ENCODE measurements around the gene C10orf67.
"Not testable (repeated sequence)": the region's sequence is repeated elsewhere in the genome, so short reads cannot be mapped to it uniquely, and the experiment has no call there.

The C10orf67 gene

DNA sequence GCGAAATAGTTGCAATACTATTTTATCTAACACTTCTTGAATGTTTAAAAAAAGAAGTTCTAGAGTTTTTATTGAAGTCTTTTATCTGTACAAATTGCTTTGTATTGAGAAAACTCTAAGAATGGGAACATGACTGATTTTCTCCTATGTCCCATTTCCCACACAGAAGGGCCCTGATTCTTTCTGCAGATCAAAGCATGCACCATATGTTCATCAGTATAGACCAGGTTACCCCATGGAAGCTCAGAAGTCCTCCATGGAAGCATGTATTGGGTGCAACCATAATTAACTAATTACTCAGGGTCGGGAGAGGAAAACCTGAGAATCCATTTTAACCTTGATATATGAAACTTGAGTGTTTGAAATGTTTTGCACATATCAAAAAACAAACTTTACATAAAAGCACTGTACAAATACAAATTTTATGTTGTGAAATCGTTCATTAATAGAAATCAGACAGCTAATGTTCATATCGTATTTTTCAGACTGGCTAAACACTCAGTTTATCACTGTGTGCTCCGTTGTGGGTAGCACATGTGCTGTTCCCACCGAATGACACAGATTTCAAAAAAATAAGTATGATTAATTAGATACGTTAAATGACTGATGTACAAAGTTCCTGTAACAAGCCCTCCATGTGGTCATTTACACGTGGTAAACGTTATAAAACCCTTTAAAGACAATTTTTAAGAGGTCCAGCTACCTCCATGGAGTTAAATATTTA is 81.0 kb downstream of the C10orf67 start:
- no peak for FAIRE-seq

DNA sequence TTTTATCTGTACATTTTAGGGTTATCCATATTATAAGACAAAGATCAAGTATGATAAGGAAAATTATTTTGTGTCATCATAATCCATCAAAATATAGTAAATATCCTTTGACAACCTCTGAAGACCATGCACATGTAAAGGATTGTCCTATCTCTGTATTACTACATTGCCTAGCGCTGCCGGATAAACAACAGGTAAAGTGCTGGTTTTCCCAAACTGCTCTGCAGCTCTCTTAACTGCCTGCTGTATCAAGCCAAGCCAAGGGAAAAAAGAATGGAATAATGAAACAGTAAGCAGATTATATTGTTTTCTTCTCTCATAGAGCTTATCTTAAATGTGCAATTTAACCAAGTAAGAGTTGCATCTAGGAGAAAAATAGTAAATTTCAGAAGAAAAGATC is 81.7 kb downstream of the C10orf67 start:
- no peak for FAIRE-seq

DNA sequence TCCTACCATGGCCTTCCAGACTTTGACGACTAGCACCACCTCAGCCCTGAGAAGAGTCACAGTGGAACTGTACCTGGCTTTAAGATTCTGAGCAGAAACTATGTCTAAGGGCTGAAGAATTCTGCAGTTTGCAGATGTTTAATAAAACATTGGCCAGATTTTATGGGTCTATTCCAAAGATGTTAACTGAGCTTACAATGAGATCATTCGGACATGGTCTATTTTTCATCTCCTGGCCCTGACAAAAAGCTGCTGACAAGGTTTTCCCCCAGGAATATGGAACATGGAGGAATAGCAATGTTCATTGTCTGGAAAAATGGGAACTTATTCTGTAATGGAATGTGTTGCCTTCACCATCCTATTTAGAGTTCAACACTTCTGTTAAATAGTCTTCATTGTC is 86.1 kb downstream of the C10orf67 start:
- no peak for FAIRE-seq

DNA sequence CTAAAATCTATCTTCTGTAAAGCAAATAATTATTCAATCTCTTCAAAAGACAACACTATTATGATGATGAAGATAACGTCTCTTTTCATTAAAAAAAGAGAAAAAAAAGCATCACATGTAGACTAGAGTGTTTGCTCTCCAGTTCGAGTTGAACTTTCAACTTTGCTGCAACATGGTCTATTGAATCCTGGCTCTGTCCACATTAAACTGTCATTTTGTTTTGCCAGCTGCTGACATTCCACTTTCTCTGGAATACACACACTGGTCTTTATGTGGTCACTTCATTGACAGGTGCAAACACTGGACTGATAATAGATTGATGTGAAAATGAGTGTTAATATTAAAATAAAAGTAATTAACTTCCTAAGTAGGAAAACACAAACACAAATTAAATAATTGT is 90.8 kb downstream of the C10orf67 start:
- no peak for FAIRE-seq

DNA sequence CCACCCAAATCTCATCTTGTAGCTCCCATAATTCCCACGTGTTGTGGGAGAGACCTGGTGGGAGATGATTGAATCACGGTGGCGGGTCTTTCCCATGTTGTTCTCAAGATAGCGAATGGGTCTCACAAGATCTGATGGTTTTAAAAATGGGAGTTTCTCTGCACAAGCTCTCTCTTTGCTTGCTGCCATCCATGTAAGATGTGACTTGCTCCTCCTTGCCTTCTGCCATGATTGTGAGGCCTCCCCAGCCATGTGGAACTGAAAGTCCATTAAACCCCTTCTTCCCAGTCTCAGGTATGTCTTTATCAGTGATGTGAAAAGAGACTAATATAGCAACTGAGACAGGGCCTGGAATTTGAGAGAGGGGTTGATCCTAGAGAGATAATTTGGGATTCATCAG is 91.7 kb downstream of the C10orf67 start:
- not testable (repeated sequence) for FAIRE-seq

- FAIRE-seq: not testable (repeated sequence)
These were observed 102.8 kb downstream of the C10orf67 start for GRCh38 chr10:23241779-23242178.

DNA sequence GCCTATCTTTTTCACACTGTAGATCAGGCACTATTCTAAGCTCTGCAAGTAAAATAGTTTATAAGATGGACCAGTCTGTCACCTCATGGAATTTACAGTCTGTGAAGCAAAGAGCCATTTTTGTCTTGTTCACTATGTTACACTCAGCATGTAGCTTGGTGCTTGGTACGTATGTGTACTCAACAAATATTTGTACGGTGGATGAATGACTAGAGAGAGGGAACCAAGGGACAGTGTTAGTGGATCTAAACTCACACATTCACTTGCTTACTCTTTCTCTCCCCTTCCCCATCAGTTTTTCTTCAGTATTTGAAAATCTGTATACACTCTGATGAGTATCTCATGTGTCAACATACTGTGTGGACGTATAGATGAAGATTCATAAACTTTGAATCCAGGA is 106.6 kb downstream of the C10orf67 start:
- no peak for FAIRE-seq

DNA sequence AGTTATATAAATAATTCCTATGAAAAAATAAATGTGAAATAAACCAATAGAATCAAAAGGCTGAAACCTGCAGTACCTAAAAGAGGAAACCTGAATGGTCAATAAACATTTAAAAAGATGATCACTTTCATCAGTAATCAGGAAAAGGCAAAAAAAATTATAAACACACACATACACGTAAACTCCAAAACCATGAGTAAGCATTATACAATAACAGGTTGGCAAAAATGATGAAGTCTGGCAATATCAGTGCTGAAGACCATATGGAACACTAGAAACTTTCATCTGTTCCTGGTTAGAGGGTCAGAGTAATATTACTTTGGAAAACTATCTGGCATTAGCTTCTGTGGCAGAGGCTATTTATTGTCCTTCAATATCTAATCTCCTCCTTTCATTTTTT is 114.0 kb downstream of the C10orf67 start:
- FAIRE-seq: no peak

- FAIRE-seq: no peak
These were observed 127.1 kb downstream of the C10orf67 start for GRCh38 chr10:23217471-23217870.

GRCh38 chr10:23205972-23206642 is 138.5 kb downstream of the C10orf67 start:
- FAIRE-seq: no peak

DNA sequence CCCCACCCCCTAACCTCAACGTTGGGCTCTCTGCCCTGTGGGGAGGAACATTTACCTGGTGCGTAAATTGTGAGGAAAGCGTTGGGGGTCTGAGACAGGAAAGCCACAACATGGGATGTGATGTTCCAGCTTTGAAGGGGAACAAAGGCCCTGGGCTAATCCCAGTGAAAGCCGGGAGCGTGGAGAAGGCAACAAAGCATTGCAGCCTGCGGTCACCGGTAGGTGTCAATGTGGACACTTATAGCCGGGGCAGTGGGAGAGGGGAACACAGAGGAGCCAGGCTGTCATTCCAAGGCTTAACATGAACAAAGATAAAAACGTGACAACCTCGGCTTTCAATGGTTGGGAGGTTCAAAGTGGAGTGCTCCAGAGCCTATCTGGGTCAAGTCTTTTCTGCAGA is 139.8 kb downstream of the C10orf67 start:
- no peak for FAIRE-seq

- FAIRE-seq: no peak
These were observed 140.9 kb downstream of the C10orf67 start for GRCh38 chr10:23203369-23204325.

GRCh38 chr10:23202779-23203178 is 141.8 kb downstream of the C10orf67 start:
- FAIRE-seq: no peak

GRCh38 chr10:23201837-23202236 is 142.8 kb downstream of the C10orf67 start:
- no peak for FAIRE-seq

GRCh38 chr10:23200997-23201652 is 143.5 kb downstream of the C10orf67 start:
- FAIRE-seq: no peak

DNA sequence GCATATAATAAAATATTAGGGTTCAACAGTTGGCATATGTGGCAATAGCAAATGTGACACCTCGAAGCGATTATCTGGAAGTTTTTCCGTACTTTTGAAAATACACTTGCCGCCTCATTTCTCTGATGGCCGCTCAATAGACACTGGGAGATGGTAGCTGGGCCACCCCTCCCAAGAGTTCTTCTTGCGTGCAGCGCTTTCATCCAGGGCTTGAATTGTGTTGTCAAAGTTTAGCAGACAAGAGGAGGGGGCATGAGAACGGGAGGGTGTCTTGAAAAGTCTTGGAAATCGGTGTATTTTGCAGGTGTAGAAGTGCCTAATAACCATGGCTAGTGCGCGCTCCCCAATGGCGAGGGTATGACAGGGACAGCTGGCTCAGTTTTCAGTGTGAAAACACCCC is 144.0 kb downstream of the C10orf67 start:
- no peak for FAIRE-seq

DNA sequence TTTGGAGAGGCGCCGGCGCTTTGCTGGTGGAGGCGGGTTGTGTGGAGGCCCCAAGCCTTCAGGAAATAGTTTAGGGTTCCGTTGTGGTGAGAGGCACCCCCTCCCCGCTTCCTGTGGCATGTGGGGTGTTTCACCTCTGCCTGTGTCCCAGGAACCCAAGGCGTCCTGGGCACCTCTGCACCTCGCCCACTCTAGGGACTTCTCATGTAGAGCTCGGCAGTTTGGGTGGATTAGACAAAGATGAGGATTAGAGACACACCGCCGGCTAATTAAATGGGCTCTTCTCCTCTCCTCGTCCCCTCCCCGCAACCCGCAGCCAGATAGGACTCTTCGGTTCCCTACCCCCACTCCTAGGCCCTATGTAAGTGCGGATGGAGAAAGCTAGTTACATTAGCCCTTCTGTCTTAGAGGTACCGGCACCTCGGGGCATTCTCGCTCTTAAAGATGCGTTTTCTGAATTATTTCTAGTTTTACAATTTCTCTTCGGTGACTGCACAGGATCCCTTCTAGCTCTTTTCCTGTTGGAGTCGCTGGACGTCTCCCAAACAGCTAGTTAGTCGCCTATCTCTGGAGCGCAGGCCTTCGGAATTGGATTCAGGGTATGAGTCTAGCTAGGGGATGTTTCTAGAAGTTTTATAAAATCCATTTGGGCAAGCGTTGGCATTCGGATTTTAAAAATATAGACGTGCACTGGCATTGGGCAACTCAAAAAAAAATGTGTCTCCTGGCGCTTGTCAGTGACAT is 144.7 kb downstream of the C10orf67 start:
- FAIRE-seq: no peak

DNA sequence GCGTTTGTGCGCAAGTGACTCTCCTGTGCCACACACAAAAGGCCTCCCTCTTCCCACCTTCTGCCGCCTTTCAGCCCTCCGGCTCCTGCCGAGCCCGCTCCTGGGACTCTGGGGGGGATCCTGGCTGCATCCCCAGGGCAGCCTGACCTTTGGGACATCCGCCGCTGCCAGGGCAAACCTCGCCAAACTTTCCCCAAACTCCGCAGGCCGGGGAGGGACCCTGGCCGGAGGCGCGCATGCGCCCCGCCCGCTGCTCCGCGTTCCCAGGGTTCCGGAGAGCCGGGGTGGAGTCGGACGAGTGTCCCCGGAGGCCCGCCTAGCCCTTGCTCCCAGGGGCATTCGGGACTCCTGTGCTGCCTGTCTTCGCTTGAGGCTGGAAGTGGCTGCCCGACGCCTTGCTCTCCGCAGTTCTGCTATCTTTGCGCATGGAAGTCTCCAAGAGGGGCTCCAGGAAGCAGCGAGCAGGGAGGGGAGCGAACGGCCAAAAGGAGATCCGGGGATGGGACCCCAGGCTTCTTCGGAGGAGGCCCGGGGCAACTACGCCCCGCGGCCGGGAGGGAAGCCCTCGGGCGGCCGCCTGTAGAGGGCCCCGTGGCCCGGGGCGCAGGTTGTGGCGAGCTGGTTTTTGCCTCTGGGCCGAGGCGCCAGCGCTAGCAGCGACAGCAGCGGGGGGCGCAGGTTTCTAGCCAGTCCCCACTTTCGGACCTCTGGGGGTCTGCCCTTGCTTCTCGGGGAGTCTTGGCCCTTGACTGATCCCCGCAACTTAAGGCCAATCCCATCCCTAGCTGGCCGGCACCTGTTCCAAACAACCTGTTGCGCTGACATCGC is 145.4 kb downstream of the C10orf67 start:
- no peak for FAIRE-seq

DNA sequence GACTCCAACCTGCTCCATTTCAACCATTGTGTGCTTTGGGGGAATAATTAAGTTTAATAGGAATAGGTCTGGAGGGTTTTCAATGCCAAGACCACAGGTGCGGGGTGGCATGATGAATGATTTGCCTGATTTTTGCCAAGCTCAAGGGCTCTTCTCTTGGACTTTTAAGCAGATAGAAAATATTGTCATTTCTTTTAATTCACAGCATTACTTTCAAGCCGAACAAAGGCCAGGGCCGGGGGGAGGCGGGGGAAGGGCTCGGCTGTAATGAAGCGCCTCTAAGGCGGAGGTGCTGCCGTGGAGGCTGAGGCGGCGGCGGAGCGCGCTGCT is 146.0 kb downstream of the C10orf67 start:
- no peak for FAIRE-seq

GRCh38 chr10:23197416-23197861 is 147.2 kb downstream of the C10orf67 start:
- FAIRE-seq: no peak

- no peak for FAIRE-seq
These were observed 147.7 kb downstream of the C10orf67 start for GRCh38 chr10:23196915-23197314.
